Psoas muscle (tissue), 8 donors: ENCODE data around the gene YIF1A. TPM values are rescaled to one million over a fixed set of nuclear protein-coding genes. Genes with fewer than 3 reads are reported as not detected.
"Not testable (repeated sequence)": the region's sequence is repeated elsewhere in the genome, so short reads cannot be mapped to it uniquely, and the experiment has no call there.

Experiments used
- ATAC-seq, 4 donors: fragments of 200-7000 bp; cut with Tn5 transposase; one replicate each; pipeline ENCODE4 v1.9.1; 2020; ENCODE audit warnings: moderate library complexity in 3 of 4, mild to moderate bottlenecking in 2 of 4
- DNase-seq, 2 donors: peaks; one replicate each; pipeline ENCODE4 v3.0.0-alpha.2; 2020
- H3K27ac ChIP-seq: fragments of 200-600 bp; one replicate; pipeline ENCODE4 v1.8.0; 2022
- H3K27me3 ChIP-seq, 3 donors: fragments of 200-600 bp in 1 of 3; one replicate each; pipeline versions ENCODE4 v1.6.1 to v1.8.0; 2013 to 2022; ENCODE audit warnings: low read length in 2 of 3, mild to moderate bottlenecking in 2 of 3, moderate library complexity in 1 of 3; ENCODE audit not compliant: insufficient read depth in 3 of 3
- H3K36me3 ChIP-seq, 2 donors: fragments of 200-600 bp in 1 of 2; one replicate each; pipeline versions ENCODE4 v1.6.1 to v1.8.0; 2013 to 2022; ENCODE audit warnings: low read depth in 1 of 2, mild to moderate bottlenecking in 1 of 2, moderate library complexity in 1 of 2; ENCODE audit not compliant: insufficient read depth in 1 of 2
- H3K4me1 ChIP-seq: fragments of 200-600 bp; one replicate; pipeline ENCODE4 v1.8.0; 2022
- H3K4me3 ChIP-seq: fragments of 200-600 bp; one replicate; pipeline ENCODE4 v1.8.0; 2022; ENCODE audit warnings: mild to moderate bottlenecking
- H3K9me3 ChIP-seq: fragments of 200-600 bp; one replicate; pipeline ENCODE4 v1.8.0; 2022
- WGBS, 3 donors: extraction: QIAGEN DNeasy Blood & Tissue Kit; methylation state at CpG; one replicate each; pipeline versions ENCODE4 v1.1.6 to v1.1.7; 2013; 5-methylcytosine and 5-hydroxymethylcytosine counted together
- intact Hi-C, 2 donors: fragments of 100-400 bp; cut with DNase I; formaldehyde crosslinking; loops; one replicate each; pipeline versions ENCODE4 v1.11.0 to v1.14.2; 2022
- polyA plus RNA-seq, 3 donors: library from polyadenylated mRNA; stranded (reverse); fragments of 200-250 nt; gene quantifications; one replicate each; pipeline ENCODE4 v1.2.3, GENCODE V29; 2013
- total RNA-seq, 4 donors: library from RNA; stranded (reverse); fragmentation: NEBNext Ultra II Directional in 2 of 4; extraction: Animal tissue kit (Norgen Biotek cat#: 25700) in 2 of 4; gene quantifications; one replicate each; pipeline versions ENCODE4 v1.2.1 to v1.2.4, GENCODE V29; 2021 to 2023
- TF ChIP-seq, protein P1 (sequence below): fragments of 200-600 bp; IDR thresholded peaks from one replicate; pipeline ENCODE4 v1.8.0; 2022; ENCODE audit warnings: antibody characterized with exemption
- donor health status: healthy with polysubstance abuse.
- donor health status: DM: no; HTN: no; CAD: no; lungs with moderate emphysema.
- donor health status: Bipolar disorder and iron deficiency.
- donor health status: healthy.
- donor health status: DM: yes; HTN: yes; CAD: no.
- donor health status: DM: no; HTN: no; CAD: no.
- donor health status: DM: no; HTN: no; CAD: no.
- donor health status: DM: yes; HTN: yes; CAD: no.

The YIF1A gene
- total and polyA plus RNA-seq, 7 donors: 70.1 to 161 (median 87.4) TPM

GRCh38 chr11:66325263-66325671 is 36.3 kb upstream of the YIF1A start:
- Histone ChIP-seq H3K27me3 (no peaks in the 10 kb centered on the region), H3K36me3 (no peaks in the 10 kb centered on the region), H3K9me3 (no peaks in the 10 kb centered on the region), H3K4me1 (peaks cover 8% of the 10 kb centered on the region), H3K4me3 (no peak overlapping the region), H3K27ac (no peak overlapping the region)
- no peak for ATAC-seq
- intact Hi-C loops: no loop called here
- 76 to 82% (median 81%) methylated on average over 7 to 8 of the region's 8 CpGs for whole genome bisulfite sequencing, 3 donors
- TF ChIP-seq, protein P1, sequence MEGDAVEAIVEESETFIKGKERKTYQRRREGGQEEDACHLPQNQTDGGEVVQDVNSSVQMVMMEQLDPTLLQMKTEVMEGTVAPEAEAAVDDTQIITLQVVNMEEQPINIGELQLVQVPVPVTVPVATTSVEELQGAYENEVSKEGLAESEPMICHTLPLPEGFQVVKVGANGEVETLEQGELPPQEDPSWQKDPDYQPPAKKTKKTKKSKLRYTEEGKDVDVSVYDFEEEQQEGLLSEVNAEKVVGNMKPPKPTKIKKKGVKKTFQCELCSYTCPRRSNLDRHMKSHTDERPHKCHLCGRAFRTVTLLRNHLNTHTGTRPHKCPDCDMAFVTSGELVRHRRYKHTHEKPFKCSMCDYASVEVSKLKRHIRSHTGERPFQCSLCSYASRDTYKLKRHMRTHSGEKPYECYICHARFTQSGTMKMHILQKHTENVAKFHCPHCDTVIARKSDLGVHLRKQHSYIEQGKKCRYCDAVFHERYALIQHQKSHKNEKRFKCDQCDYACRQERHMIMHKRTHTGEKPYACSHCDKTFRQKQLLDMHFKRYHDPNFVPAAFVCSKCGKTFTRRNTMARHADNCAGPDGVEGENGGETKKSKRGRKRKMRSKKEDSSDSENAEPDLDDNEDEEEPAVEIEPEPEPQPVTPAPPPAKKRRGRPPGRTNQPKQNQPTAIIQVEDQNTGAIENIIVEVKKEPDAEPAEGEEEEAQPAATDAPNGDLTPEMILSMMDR: no peak
- no peak for DNase-seq

- 75 to 81% (median 76%) methylated on average over 10 of the region's 10 CpGs for WGBS, 3 donors
- Histone ChIP-seq H3K4me3 (no peak overlapping the region), H3K27ac (no peak overlapping the region), H3K9me3 (no peaks in the 10 kb centered on the region), H3K36me3 (no peaks in the 10 kb centered on the region), H3K4me1 (peaks cover 8% of the 10 kb centered on the region), H3K27me3 (no peaks in the 10 kb centered on the region)
- intact Hi-C loops: no loop called here
- no peak for ATAC-seq
- no peak for DNase-seq
- TF ChIP-seq, protein P1: no peak
Measured at GRCh38 chr11:66324664-66325063, 35.7 kb upstream of the YIF1A start.

GRCh38 chr11:66323684-66324083 is 34.7 kb upstream of the YIF1A start:
- no peaks in the 10 kb centered on the region for H3K9me3 ChIP-seq
- H3K4me1 ChIP-seq: peaks cover 5% of the 10 kb centered on the region
- TF ChIP-seq, protein P1: no peak
- no peaks in the 10 kb centered on the region for H3K36me3 ChIP-seq
- intact Hi-C loops: no loop called here
- no peaks in the 10 kb centered on the region for H3K27me3 ChIP-seq
- H3K4me3 ChIP-seq: no peak overlapping the region
- no peak overlapping the region for H3K27ac ChIP-seq
- DNase-seq (no peak), ATAC-seq (no peak)
- 95 to 100% (median 97%) methylated on average over 1 of the region's 1 CpG for WGBS, 3 donors

- H3K9me3 ChIP-seq: no peaks in the 10 kb centered on the region
- peak; percentile 29 to 54 (median 44) for ATAC-seq
- no peak overlapping the region for H3K4me3 ChIP-seq
- H3K36me3 ChIP-seq: no peaks in the 10 kb centered on the region
- no peaks in the 10 kb centered on the region for H3K4me1 ChIP-seq
- 69 to 71% (median 70%) methylated on average over 11 of the region's 11 CpGs for WGBS, 3 donors
- peaks cover 0 to 4% (median 0%) of the 10 kb centered on the region in 3 donors for H3K27me3 ChIP-seq
- peak; percentile 81 to 91 for DNase-seq
- intact Hi-C loops: no loop called here
- H3K27ac ChIP-seq: no peak overlapping the region
- TF ChIP-seq, protein P1: no peak
Measured at GRCh38 chr11:66322732-66323427, 33.9 kb upstream of the YIF1A start.

- TF ChIP-seq, protein P1: no peak
- 62 to 80% (median 69%) methylated on average over 4 of the region's 4 CpGs for WGBS, 3 donors
- Histone ChIP-seq H3K4me1 (no peaks in the 10 kb centered on the region), H3K27me3 (peaks cover 0 to 13% (median 0%) of the 10 kb centered on the region in 3 donors), H3K36me3 (no peaks in the 10 kb centered on the region), H3K9me3 (no peaks in the 10 kb centered on the region), H3K27ac (no peak overlapping the region), H3K4me3 (no peak overlapping the region)
- no peak for ATAC-seq
- intact Hi-C loops: no loop called here
- DNase-seq: peak; percentile 51 to 61
Measured at GRCh38 chr11:66321606-66322005, 32.7 kb upstream of the YIF1A start.

DNA sequence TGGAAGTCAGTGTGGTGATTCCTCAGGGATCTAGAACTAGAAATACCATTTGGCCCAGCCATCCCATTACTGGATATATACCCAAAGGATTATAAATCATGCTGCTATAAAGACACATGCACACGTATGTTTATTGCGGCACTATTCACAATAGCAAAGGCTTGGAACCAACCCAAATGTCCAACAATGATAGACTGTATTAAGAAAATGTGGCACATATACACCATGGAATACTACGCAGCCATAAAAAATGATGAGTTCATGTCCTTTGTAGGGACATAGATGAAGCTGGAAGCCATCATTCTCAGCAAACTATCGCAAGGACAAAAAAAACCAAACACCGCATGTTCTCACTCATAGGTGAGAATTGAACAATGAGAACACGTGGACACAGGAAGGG is 31.8 kb upstream of the YIF1A start:
- H3K9me3 ChIP-seq, H3K4me1 ChIP-seq, H3K4me3 ChIP-seq, intact Hi-C loops, H3K36me3 ChIP-seq, H3K27ac ChIP-seq, DNase-seq, ATAC-seq: not testable (repeated sequence)
- 86 to 91% (median 88%) methylated on average over 6 of the region's 6 CpGs for WGBS, 3 donors
- peaks cover 0 to 21% (median 6%) of the 10 kb centered on the region in 3 donors for H3K27me3 ChIP-seq

DNA sequence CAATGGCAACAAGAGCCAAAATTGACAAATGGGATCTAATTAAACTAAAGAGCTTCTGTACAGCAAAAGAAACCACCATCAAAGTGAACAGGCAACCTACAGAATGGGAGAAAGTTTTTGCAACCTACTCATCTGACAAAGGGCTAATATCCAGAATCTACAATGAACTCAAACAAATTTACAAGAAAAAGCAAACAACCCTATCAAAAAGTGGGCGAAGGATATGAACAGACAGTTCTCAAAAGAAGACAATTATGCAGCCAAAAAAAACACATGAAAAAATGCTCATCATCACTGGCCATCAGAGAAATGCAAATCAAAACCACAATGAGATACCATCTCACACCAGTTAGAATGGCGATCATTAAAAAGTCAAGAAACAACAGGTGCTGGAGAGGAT is 31.3 kb upstream of the YIF1A start:
- H3K27me3 ChIP-seq: peaks cover 0 to 26% (median 6%) of the 10 kb centered on the region in 3 donors
- H3K27ac ChIP-seq, intact Hi-C loops, DNase-seq, H3K4me1 ChIP-seq, H3K36me3 ChIP-seq, H3K9me3 ChIP-seq, H3K4me3 ChIP-seq, ATAC-seq: not testable (repeated sequence)
- WGBS, 3 donors: 94 to 100% (median 98%) methylated on average over 1 of the region's 2 CpGs
